ENCODE results near the gene LSM14A. TPM values are rescaled to one million over a fixed set of nuclear protein-coding genes. Genes with fewer than 3 reads are reported as not detected.

LSM14A gene
- total and polyA plus RNA-seq, 2 of the 13 experiments (the other 11 are each of a cell fraction or from before 2014, with no cell fraction given), result 77.0 to 83.6 TPM

- TF ChIP-seq ZBTB4 (CRISPR knock-in tag; IDR thresholded peaks at IDR 0.05; ENCODE audit: borderline replicate concordance) (no peak), ZNF609 (CRISPR knock-in tag; IDR thresholded peaks at IDR 0.05; ENCODE audit: borderline replicate concordance) (peak; percentile 59; the same call in 1 of the 2 replicates), NR0B2 (CRISPR knock-in tag; IDR thresholded peaks at IDR 0.05) (peak; percentile 82), NFE2L1 (CRISPR knock-in tag; IDR thresholded peaks at IDR 0.05; ENCODE audit: borderline replicate concordance) (no peak), ZNF800 (CRISPR knock-in tag; IDR thresholded peaks at IDR 0.05) (peak; percentile 24; the same call in 1 of the 2 replicates), PHF8 (CRISPR knock-in tag; IDR thresholded peaks at IDR 0.05) (peak; percentile 95), ZNF282 (IDR thresholded peaks at IDR 0.05; ENCODE audit: partially characterized antibody) (no peak), ZNF580 (CRISPR knock-in tag; IDR thresholded peaks at IDR 0.05; ENCODE audit: borderline replicate concordance, low read depth) (peak; percentile 64; the same call in 1 of the 2 replicates), ARHGAP35 (CRISPR knock-in tag; IDR thresholded peaks at IDR 0.05; ENCODE audit: borderline replicate concordance) (peak; percentile 80), ZNF879 (CRISPR knock-in tag; IDR thresholded peaks at IDR 0.05) (no peak), TIGD3 (CRISPR knock-in tag; IDR thresholded peaks at IDR 0.05; ENCODE audit: borderline replicate concordance) (no peak), BRCA1 (CRISPR knock-in tag; IDR thresholded peaks at IDR 0.05) (0 out of 2 replicates have a peak, but pooled peaks have one; percentile 69), ZBTB14 (CRISPR knock-in tag; IDR thresholded peaks at IDR 0.05) (no peak)
Measured at GRCh38 chr19:34134190-34135053, 37.9 kb upstream of the LSM14A start (continued).
